Gastrocnemius medialis (tissue), 4 donors: ENCODE results near the gene RMDN3. TPM values are rescaled to one million over a fixed set of nuclear protein-coding genes. Genes with fewer than 3 reads are reported as not detected.

Experiments used
- ATAC-seq, 2 donors: fragments of 150-250 bp; one replicate each; pipeline ENCODE4 v1.9.1; 2016
- DNase-seq, 2 donors: peaks; one replicate each; pipeline ENCODE4 v3.0.0-alpha.2; 2019
- H3K27ac ChIP-seq, 4 donors: fragments of 200-600 bp; sonication (generic); 1 replicate in 1 of 4; 2 replicates in 3 of 4; pipeline ENCODE4 v1.5.1; 2016 to 2018; ENCODE audit warnings: mild to moderate bottlenecking in 2 of 4, moderate library complexity in 1 of 4
- H3K27me3 ChIP-seq, 3 donors: fragments of 200-600 bp; sonication (generic) in 2 of 3; 1 replicate in 1 of 3; 2 replicates in 2 of 3; pipeline versions ENCODE4 v1.5.1 to v1.6.0; 2016 to 2019; ENCODE audit warnings: mild to moderate bottlenecking in 1 of 3, moderate library complexity in 1 of 3
- H3K36me3 ChIP-seq, 2 donors: fragments of 200-600 bp; sonication (generic) in 1 of 2; one replicate each; pipeline ENCODE4 v1.5.1; 2017 to 2018
- H3K4me1 ChIP-seq, 2 donors: fragments of 200-600 bp; sonication (generic) in 1 of 2; one replicate each; pipeline ENCODE4 v1.5.1; 2016 to 2017; ENCODE audit warnings: mild to moderate bottlenecking in 2 of 2
- H3K4me3 ChIP-seq, 4 donors: fragments of 200-600 bp; sonication (generic) in 3 of 4; 1 replicate in 1 of 4; 2 replicates in 3 of 4; pipeline ENCODE4 v1.5.1; 2016 to 2019; ENCODE audit warnings: mild to moderate bottlenecking in 2 of 4
- H3K9me3 ChIP-seq, 3 donors: fragments of 200-600 bp; sonication (generic) in 2 of 3; 1 replicate in 1 of 3; 2 replicates in 2 of 3; pipeline ENCODE4 v1.5.1; 2016 to 2019
- POLR2A ChIP-seq, 2 donors: fragments of 450-650 bp; IDR thresholded peaks; one replicate each; pipeline ENCODE4 v1.6.1; 2017; ENCODE audit warnings: antibody characterized with exemption in 2 of 2, mild to moderate bottlenecking in 2 of 2, moderate library complexity in 2 of 2
- in situ Hi-C, 4 donors: fragments of 200-750 bp; cut with MboI; loops; one replicate each; pipeline versions ENCODE4 v1.15.0 to v1.8.0; 2017; ENCODE audit warnings: low sequenced_read_pairs in 4 of 4
- intact Hi-C: fragments of 100-400 bp; cut with DNase I; formaldehyde crosslinking; loops from one replicate; pipeline ENCODE4 v1.15.1; 2023; ENCODE audit warnings: low total_unique reads
- total RNA-seq, 4 donors: library from RNA; depleted of rRNA; stranded (reverse); fragments of >200 nt; gene quantifications; one replicate each; pipeline versions ENCODE4 v1.1.0 to v1.2.3, GENCODE V29; 2016
- TF ChIP-seq, protein P1 (sequence below), 5 experiments: fragments of 450-650 bp in 3 of 5; fragments of 200-600 bp in 2 of 5; sonication (generic) in 2 of 5; IDR thresholded peaks in 4 of 5; conservative IDR thresholded peaks in 1 of 5; 1 replicate in 4 of 5; 2 replicates in 1 of 5; pipeline ENCODE4 v1.5.1; 2016 to 2019; ENCODE audit warnings: antibody characterized with exemption in 5 of 5, mild to moderate bottlenecking in 3 of 5, moderate library complexity in 3 of 5

The RMDN3 gene
- total RNA-seq, 4 donors from 2014 or later, result 12.7 to 55.3 (median 19.6) TPM

- intact Hi-C loops, result no loop called here
- Histone ChIP-seq H3K4me3 (no peak overlapping the region), H3K27me3 (no peaks in the 10 kb centered on the region), H3K9me3 (no peaks in the 10 kb centered on the region), H3K4me1 (peaks cover under 1 to 6% of the 10 kb centered on the region in 2 donors), H3K27ac (peak overlapping the region in 3 of 4 donors; percentile 22 to 47 (median 31)), H3K36me3 (peaks cover 0 to 42% of the 10 kb centered on the region in 2 donors)
- in situ Hi-C loops, result no loop called here
- no peak for DNase-seq
- ATAC-seq, result no peak
- TF ChIP-seq POLR2A (IDR thresholded peaks at IDR 0.05), result no peak
- TF ChIP-seq, protein P1, sequence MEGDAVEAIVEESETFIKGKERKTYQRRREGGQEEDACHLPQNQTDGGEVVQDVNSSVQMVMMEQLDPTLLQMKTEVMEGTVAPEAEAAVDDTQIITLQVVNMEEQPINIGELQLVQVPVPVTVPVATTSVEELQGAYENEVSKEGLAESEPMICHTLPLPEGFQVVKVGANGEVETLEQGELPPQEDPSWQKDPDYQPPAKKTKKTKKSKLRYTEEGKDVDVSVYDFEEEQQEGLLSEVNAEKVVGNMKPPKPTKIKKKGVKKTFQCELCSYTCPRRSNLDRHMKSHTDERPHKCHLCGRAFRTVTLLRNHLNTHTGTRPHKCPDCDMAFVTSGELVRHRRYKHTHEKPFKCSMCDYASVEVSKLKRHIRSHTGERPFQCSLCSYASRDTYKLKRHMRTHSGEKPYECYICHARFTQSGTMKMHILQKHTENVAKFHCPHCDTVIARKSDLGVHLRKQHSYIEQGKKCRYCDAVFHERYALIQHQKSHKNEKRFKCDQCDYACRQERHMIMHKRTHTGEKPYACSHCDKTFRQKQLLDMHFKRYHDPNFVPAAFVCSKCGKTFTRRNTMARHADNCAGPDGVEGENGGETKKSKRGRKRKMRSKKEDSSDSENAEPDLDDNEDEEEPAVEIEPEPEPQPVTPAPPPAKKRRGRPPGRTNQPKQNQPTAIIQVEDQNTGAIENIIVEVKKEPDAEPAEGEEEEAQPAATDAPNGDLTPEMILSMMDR (IDR thresholded peaks at IDR 0.05 in 4 of 5, conservative IDR thresholded peaks at IDR 0.05 in 1 of 5), result no peak
Measured at GRCh38 chr15:40770147-40770721, 15.2 kb upstream of the RMDN3 start.

DNA sequence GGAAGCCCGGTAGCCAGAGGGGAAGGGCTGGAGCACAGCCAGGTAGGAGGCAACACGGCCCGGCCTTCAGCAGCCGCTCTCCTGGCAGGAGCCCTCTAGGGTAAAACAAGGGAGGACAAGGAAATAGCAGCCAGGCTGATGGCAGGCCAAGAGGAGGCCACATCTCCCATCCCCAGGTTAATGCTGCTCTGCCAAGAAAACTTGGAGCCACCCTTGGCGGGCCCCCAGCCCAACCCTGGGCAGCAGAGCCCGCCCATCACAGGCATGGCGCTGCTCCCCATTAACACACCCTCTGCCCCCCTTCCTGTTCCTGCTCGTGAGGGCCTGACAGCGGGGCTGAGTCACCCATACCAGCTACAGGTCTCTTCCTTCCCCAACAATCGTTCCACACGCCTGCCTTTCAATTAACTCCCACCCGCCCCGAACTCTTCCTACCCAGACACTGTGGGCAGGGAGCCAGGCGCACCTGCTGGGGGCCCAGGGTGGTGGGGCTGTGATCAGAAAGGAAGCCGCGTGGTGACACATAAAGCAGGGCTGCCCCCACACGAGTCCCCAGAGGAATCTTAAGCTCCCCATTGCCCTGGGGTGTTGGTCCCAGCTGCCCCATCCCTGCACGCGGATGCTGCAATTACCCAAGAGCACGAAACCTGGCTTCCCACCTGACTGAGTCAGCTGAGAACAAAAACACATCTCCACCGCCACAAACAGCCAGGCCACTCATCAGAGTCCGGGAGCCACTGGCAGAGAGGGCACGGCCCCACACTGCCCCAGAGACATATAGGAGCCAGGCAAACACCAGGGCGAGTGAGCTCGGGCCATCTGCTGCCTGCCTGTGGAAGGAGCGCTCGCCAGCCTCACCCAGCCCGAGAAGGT, 14.5 kb upstream of the RMDN3 start, which contains the start of gene C15orf62:
Gene C15orf62 (plus strand): TSS at position 707 of the 873 bp plus-strand sequence. CDS start 516 bp downstream, outside the sequence.
- H3K27me3 ChIP-seq, result no peaks in the 10 kb centered on the region
- H3K4me3 ChIP-seq, result no peak within 1 kb of the TSS
- peaks cover 0 to 35% of the 10 kb centered on the region in 2 donors for H3K36me3 ChIP-seq
- TF ChIP-seq POLR2A (IDR thresholded peaks at IDR 0.05), result no peak
- TF ChIP-seq, protein P1 (IDR thresholded peaks at IDR 0.05 in 4 of 5, conservative IDR thresholded peaks at IDR 0.05 in 1 of 5), result no peak
- DNase-seq (no peak), ATAC-seq (no peak)
- no peaks in the 10 kb centered on the region for H3K9me3 ChIP-seq
- in situ Hi-C loops (no loop called here), intact Hi-C loops (loop anchor here (10.0 kb wide), 1 partner anchor 345 kb away; the partner anchor contains the start of gene INO80)
- peak within 1 kb of the TSS in 3 of 4 donors; percentile 22 to 47 (median 31) for H3K27ac ChIP-seq
- peaks cover 7 to 12% of the 10 kb centered on the region in 2 donors for H3K4me1 ChIP-seq

GRCh38 chr15:40768521-40769273, 13.6 kb upstream of the RMDN3 start:
- Histone ChIP-seq H3K9me3 (no peaks in the 10 kb centered on the region), H3K27ac (peak overlapping the region in 1 of 4 donors; percentile 47), H3K27me3 (no peaks in the 10 kb centered on the region), H3K36me3 (peaks cover 0 to 27% of the 10 kb centered on the region in 2 donors), H3K4me3 (no peak overlapping the region), H3K4me1 (peaks cover 14 to 17% of the 10 kb centered on the region in 2 donors)
- TF ChIP-seq, protein P1 (IDR thresholded peaks at IDR 0.05 in 4 of 5, conservative IDR thresholded peaks at IDR 0.05 in 1 of 5), result no peak
- no peak for TF ChIP-seq POLR2A (IDR thresholded peaks at IDR 0.05)
- intact Hi-C loops (loop anchor here (10.0 kb wide), 1 partner anchor 346 kb away; the partner anchor contains the start of gene INO80), in situ Hi-C loops (no loop called here)
- ATAC-seq (no peak), DNase-seq (no peak)

GRCh38 chr15:40767838-40768500, 12.9 kb upstream of the RMDN3 start:
- no peaks in the 10 kb centered on the region for H3K27me3 ChIP-seq
- TF ChIP-seq POLR2A (IDR thresholded peaks at IDR 0.05), result no peak
- TF ChIP-seq, protein P1 (IDR thresholded peaks at IDR 0.05 in 4 of 5, conservative IDR thresholded peaks at IDR 0.05 in 1 of 5), result no peak
- in situ Hi-C loops (no loop called here), intact Hi-C loops (loop anchor here (10.0 kb wide), 1 partner anchor 347 kb away; the partner anchor contains the start of gene INO80)
- peaks cover 21 to 24% of the 10 kb centered on the region in 2 donors for H3K4me1 ChIP-seq
- no peak overlapping the region for H3K4me3 ChIP-seq
- no peaks in the 10 kb centered on the region for H3K9me3 ChIP-seq
- H3K36me3 ChIP-seq, result peaks cover 0 to 19% of the 10 kb centered on the region in 2 donors
- no peak overlapping the region for H3K27ac ChIP-seq
- DNase-seq, result no peak
- ATAC-seq, result no peak
